ENCODE measurements around the gene GNB1L. TPM values are rescaled to one million over a fixed set of nuclear protein-coding genes. Genes with fewer than 3 reads are reported as not detected.

GNB1L gene
- total RNA-seq, 4 donors from 2014 or later, result 0.59 to 12.2 (median 3.1) TPM

GRCh38 chr22:19875061-19875530 is 20.4 kb upstream of the GNB1L start:
- no peaks in the 10 kb centered on the region for H3K27me3 ChIP-seq
- intact Hi-C loops (cut with DNase I; ENCODE audit: low total_unique reads), result no loop called here
- peak overlapping the region; percentile 13 to 67 for H3K27ac ChIP-seq
- H3K9me3 ChIP-seq, result no peaks in the 10 kb centered on the region
- H3K36me3 ChIP-seq, result no peaks in the 10 kb centered on the region
- DNase-seq, result peak; percentile 12 to 15
- H3K4me1 ChIP-seq, result peaks cover 0 to 4% of the 10 kb centered on the region in 2 donors
- TF ChIP-seq POLR2A (IDR thresholded peaks at IDR 0.05), result no peak
- TF ChIP-seq, protein P1, sequence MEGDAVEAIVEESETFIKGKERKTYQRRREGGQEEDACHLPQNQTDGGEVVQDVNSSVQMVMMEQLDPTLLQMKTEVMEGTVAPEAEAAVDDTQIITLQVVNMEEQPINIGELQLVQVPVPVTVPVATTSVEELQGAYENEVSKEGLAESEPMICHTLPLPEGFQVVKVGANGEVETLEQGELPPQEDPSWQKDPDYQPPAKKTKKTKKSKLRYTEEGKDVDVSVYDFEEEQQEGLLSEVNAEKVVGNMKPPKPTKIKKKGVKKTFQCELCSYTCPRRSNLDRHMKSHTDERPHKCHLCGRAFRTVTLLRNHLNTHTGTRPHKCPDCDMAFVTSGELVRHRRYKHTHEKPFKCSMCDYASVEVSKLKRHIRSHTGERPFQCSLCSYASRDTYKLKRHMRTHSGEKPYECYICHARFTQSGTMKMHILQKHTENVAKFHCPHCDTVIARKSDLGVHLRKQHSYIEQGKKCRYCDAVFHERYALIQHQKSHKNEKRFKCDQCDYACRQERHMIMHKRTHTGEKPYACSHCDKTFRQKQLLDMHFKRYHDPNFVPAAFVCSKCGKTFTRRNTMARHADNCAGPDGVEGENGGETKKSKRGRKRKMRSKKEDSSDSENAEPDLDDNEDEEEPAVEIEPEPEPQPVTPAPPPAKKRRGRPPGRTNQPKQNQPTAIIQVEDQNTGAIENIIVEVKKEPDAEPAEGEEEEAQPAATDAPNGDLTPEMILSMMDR (IDR thresholded peaks at IDR 0.05), result no peak
- H3K4me3 ChIP-seq, result no peak overlapping the region

GRCh38 chr22:19874307-19875060 is 19.8 kb upstream of the GNB1L start:
- Histone ChIP-seq H3K9me3 (no peaks in the 10 kb centered on the region), H3K4me3 (no peak overlapping the region), H3K4me1 (peaks cover 0 to 4% of the 10 kb centered on the region in 2 donors), H3K36me3 (no peaks in the 10 kb centered on the region), H3K27me3 (no peaks in the 10 kb centered on the region), H3K27ac (peak overlapping the region; percentile 13 to 67)
- DNase-seq, result peak; percentile 19 to 41
- intact Hi-C loops (cut with DNase I; ENCODE audit: low total_unique reads), result no loop called here
- TF ChIP-seq POLR2A (IDR thresholded peaks at IDR 0.05), result no peak
- TF ChIP-seq, protein P1 (IDR thresholded peaks at IDR 0.05), result no peak

DNA sequence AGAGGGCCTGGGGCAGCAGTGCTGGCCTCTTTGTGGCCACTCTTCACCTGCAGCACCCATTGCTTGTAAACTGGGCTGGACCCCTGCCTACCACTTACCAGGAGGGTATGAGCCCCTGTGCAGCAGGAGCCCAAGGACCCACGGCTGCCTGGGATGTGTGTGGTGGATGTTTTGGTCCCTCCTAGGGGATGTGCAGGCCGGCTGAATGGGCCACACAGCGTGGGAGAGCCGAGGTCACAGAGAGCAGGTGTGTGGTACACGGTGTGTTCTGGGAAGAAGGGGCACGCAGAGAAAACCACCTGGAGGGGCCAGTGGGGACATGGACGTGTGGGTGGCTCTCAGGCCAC is 19.3 kb upstream of the GNB1L start:
- Histone ChIP-seq H3K4me3 (no peak overlapping the region), H3K36me3 (no peaks in the 10 kb centered on the region), H3K9me3 (no peaks in the 10 kb centered on the region), H3K27ac (no peak overlapping the region), H3K4me1 (peaks cover 0 to 4% of the 10 kb centered on the region in 2 donors), H3K27me3 (no peaks in the 10 kb centered on the region)
- peak; percentile 10 to 13 for DNase-seq
- intact Hi-C loops (cut with DNase I; ENCODE audit: low total_unique reads), result no loop called here
- TF ChIP-seq, protein P1 (IDR thresholded peaks at IDR 0.05), result no peak
- TF ChIP-seq POLR2A (IDR thresholded peaks at IDR 0.05), result no peak

GRCh38 chr22:19873138-19873959 is 18.7 kb upstream of the GNB1L start:
- Histone ChIP-seq H3K9me3 (no peaks in the 10 kb centered on the region), H3K4me3 (no peak overlapping the region), H3K36me3 (no peaks in the 10 kb centered on the region), H3K27ac (no peak overlapping the region), H3K4me1 (peaks cover 0 to 4% of the 10 kb centered on the region in 2 donors), H3K27me3 (no peaks in the 10 kb centered on the region)
- intact Hi-C loops (cut with DNase I; ENCODE audit: low total_unique reads), result no loop called here
- TF ChIP-seq POLR2A (IDR thresholded peaks at IDR 0.05), result no peak
- TF ChIP-seq, protein P1 (IDR thresholded peaks at IDR 0.05), result no peak
- peak; percentile 11 to 12 for DNase-seq

- H3K27me3 ChIP-seq, result no peaks in the 10 kb centered on the region
- TF ChIP-seq, protein P1 (IDR thresholded peaks at IDR 0.05), result no peak
- TF ChIP-seq POLR2A (IDR thresholded peaks at IDR 0.05), result no peak
- H3K9me3 ChIP-seq, result no peaks in the 10 kb centered on the region
- DNase-seq, result peak; percentile 12 to 14
- H3K4me3 ChIP-seq, result no peak overlapping the region
- intact Hi-C loops (cut with DNase I; ENCODE audit: low total_unique reads), result no loop called here
- H3K4me1 ChIP-seq, result peaks cover 0 to 4% of the 10 kb centered on the region in 2 donors
- no peaks in the 10 kb centered on the region for H3K36me3 ChIP-seq
- H3K27ac ChIP-seq, result no peak overlapping the region
Observed at GRCh38 chr22:19872779-19873137, 18.1 kb upstream of the GNB1L start.
